GM12878 (cell line): ENCODE measurements around the gene PASK. TPM values are rescaled to one million over a fixed set of nuclear protein-coding genes. Genes with fewer than 3 reads are reported as not detected.
A peak's percentile ranks its signal among the peaks of the same experiment; 100 is the strongest.

Experiments used
- ATAC-seq: fragments of 200-7000 bp; cut with Tn5 transposase; 3 replicates; pipeline ENCODE4 v1.9.1; 2020; ENCODE audit warnings: mild to moderate bottlenecking, moderate library complexity
- BruUV-seq: library from RNA; stranded (reverse); fragments of 400-500 nt; replicated peaks from 2 replicates; lab custom pipeline; 2021; lab: Mats Ljungman, UMichigan
- CTCF ChIA-PET: fragments of 300-600 bp; sonication (Branson Sonifier 250); formaldehyde crosslinking; extraction: SDS; loops from one replicate; lab custom pipeline; 2021; ENCODE audit warnings: inconsistent platforms; lab: Yijun Ruan, JAX
- POLR2A ChIA-PET: fragments of 350-600 bp; formaldehyde crosslinking; extraction: SDS; loops from one replicate; lab custom pipeline; 2021; ENCODE audit warnings: inconsistent platforms; lab: Charles Lee
- RAD21 ChIA-PET: fragments of 300-600 bp; sonication (Branson Sonifier 250); formaldehyde crosslinking; loops from one replicate; lab custom pipeline; 2023; ENCODE audit warnings: antibody characterized with exemption; ENCODE audit not compliant: unreplicated experiment; lab: Charles Lee
- SMC1A ChIA-PET: fragments of 300-600 bp; sonication (Branson Sonifier 250); formaldehyde crosslinking; loops from one replicate; lab custom pipeline; 2023; ENCODE audit not compliant: unreplicated experiment, uncharacterized antibody; lab: Charles Lee
- DNase-seq: peaks from one replicate; pipeline ENCODE4 v3.0.0-alpha.2; 2011; ENCODE audit warnings: low read depth, low spot score
- FAIRE-seq: peaks from 3 replicates; lab custom pipeline; 2011; peaks lifted over from hg19 to GRCh38; lab: Jason Lieb, UNC
- H2AFZ ChIP-seq: 2 replicates; pipeline ENCODE4 v1.6.0; 2011; ENCODE audit warnings: low read depth, low read length, control low read depth; ENCODE audit not compliant: control insufficient read depth
- H3K27ac ChIP-seq: 2 replicates; pipeline ENCODE4 v1.5.1; 2011; ENCODE audit warnings: control low read depth; ENCODE audit not compliant: control insufficient read depth, insufficient read depth
- H3K27me3 ChIP-seq, 2 experiments: replicated peaks in 1 of 2; 2 replicates each; pipeline versions ENCODE4 v1.6.0 to v1.6.1; 2011; ENCODE audit warnings: low read length in 1 of 2; ENCODE audit not compliant: control insufficient read depth in 2 of 2, insufficient read depth in 2 of 2
- H3K36me3 ChIP-seq, 2 experiments: 2 replicates each; pipeline ENCODE4 v1.5.1; 2011; ENCODE audit warnings: low read length in 1 of 2; ENCODE audit not compliant: control insufficient read depth in 2 of 2, insufficient read depth in 2 of 2
- H3K4me1 ChIP-seq: 2 replicates; pipeline ENCODE4 v1.6.1; 2011; ENCODE audit warnings: mild to moderate bottlenecking, low read length, moderate library complexity, mixed read lengths; ENCODE audit not compliant: control insufficient read depth, insufficient read depth
- H3K4me2 ChIP-seq: 2 replicates; pipeline ENCODE4 v1.6.0; 2011; ENCODE audit warnings: control low read depth; ENCODE audit not compliant: control insufficient read depth, insufficient read depth
- H3K4me3 ChIP-seq: fragments of 200-600 bp; sonication (generic); 2 replicates; pipeline ENCODE4 v1.5.1; 2016
- H3K79me2 ChIP-seq: 2 replicates; pipeline ENCODE4 v1.6.0; 2011; ENCODE audit warnings: low read length; ENCODE audit not compliant: control insufficient read depth, insufficient read depth
- H3K9ac ChIP-seq: 2 replicates; pipeline ENCODE4 v1.8.0; 2011; ENCODE audit warnings: low read length, control low read depth, mixed read lengths; ENCODE audit not compliant: control insufficient read depth, insufficient read depth
- H3K9me3 ChIP-seq: replicated peaks from 3 replicates; pipeline ENCODE4 v1.5.1; 2011; ENCODE audit warnings: mild to moderate bottlenecking, low read length; ENCODE audit not compliant: control insufficient read depth, insufficient read depth
- H4K20me1 ChIP-seq: 2 replicates; pipeline ENCODE4 v1.6.0; 2011; ENCODE audit not compliant: control insufficient read depth, insufficient read depth
- BMI1 ChIP-seq: fragments of 450-650 bp; IDR thresholded peaks from 2 replicates; pipeline ENCODE4 v1.6.1; 2016; ENCODE audit warnings: mild to moderate bottlenecking, moderate library complexity, borderline replicate concordance
- DPF2 ChIP-seq: fragments of 450-650 bp; IDR thresholded peaks from 2 replicates; pipeline ENCODE4 v1.6.1; 2017; ENCODE audit warnings: mild to moderate bottlenecking
- ESRRA ChIP-seq: IDR thresholded peaks from 2 replicates; pipeline ENCODE4 v1.6.1; 2012; ENCODE audit warnings: mild to moderate bottlenecking, low read length, improper control_type of control experiment
- HCFC1 ChIP-seq: fragments of 150-350 bp; IDR thresholded peaks from 2 replicates; pipeline ENCODE4 v1.6.1; 2014; ENCODE audit warnings: low read length
- KLF5 ChIP-seq: fragments of 450-650 bp; IDR thresholded peaks from 2 replicates; pipeline ENCODE4 v1.6.1; 2014; ENCODE audit warnings: mild to moderate bottlenecking; ENCODE audit not compliant: partially characterized antibody
- RAD21 ChIP-seq: IDR thresholded peaks from 2 replicates; pipeline ENCODE4 v1.6.1; 2011; ENCODE audit warnings: mild to moderate bottlenecking, low read depth, low read length, moderate library complexity; ENCODE audit not compliant: insufficient read depth
- SREBF2 ChIP-seq: IDR thresholded peaks from 2 replicates; pipeline ENCODE4 v1.6.1; 2012; ENCODE audit warnings: mild to moderate bottlenecking, low read length
- ZNF207 ChIP-seq: fragments of 450-650 bp; IDR thresholded peaks from 2 replicates; pipeline ENCODE4 v1.6.1; 2014; ENCODE audit warnings: antibody characterized with exemption, mild to moderate bottlenecking, borderline replicate concordance
- ZNF24 ChIP-seq: fragments of 450-650 bp; IDR thresholded peaks from 2 replicates; pipeline ENCODE4 v1.6.1; 2017; ENCODE audit warnings: antibody characterized with exemption, mild to moderate bottlenecking
- WGBS: methylation state at CpG from one replicate; pipeline ENCODE4 v1.1.6; 2016; ENCODE audit warnings: low lambda C conversion rate; ENCODE audit not compliant: insufficient replicate concordance, insufficient coverage; ENCODE audit errors: missing lambda C conversion rate; 5-methylcytosine and 5-hydroxymethylcytosine counted together
- in situ Hi-C: fragments of 300-500 bp; cut with MboI; formaldehyde crosslinking; loops from 9 replicates; pipeline ENCODE4 v1.14.3; 2018; ENCODE audit warnings: mixed read lengths
- intact Hi-C: fragments of 100-400 bp; cut with micrococcal nuclease; formaldehyde crosslinking; loops from one replicate; pipeline ENCODE4 v1.14.2; 2022; ENCODE audit not compliant: unreplicated experiment
- polyA plus RNA-seq, 11 experiments: library from polyadenylated mRNA; depleted of rRNA in 4 of 11; unstranded in 6 of 11; stranded (reverse) in 5 of 11; fragments of >200 nt; fragmentation: Nextera tagmentation in 4 of 11; fragmentation: Illumina TruSeq in 1 of 11; extraction: Ambion mirVana in 4 of 11; extraction: Trizol in 1 of 11; gene quantifications; 1 replicate in 1 of 11; 2 replicates in 10 of 11; pipeline versions ENCODE4 v1.2.1 to v1.2.3, GENCODE V29; 2011 to 2016; ENCODE audit warnings: inconsistent platforms in 2 of 11, missing spikeins in 2 of 11, low read depth in 1 of 11
- total RNA-seq, 4 experiments: library from RNA; depleted of rRNA in 3 of 4; stranded (reverse); fragments of >200 nt in 3 of 4; fragmentation: Illumina TruSeq in 1 of 4; extraction: Trizol in 1 of 4; gene quantifications; 2 replicates each; pipeline versions ENCODE4 v1.2.1 to v1.2.3, GENCODE V29; 2013 to 2021
- TF ChIP-seq, protein P1 (sequence below): IDR thresholded peaks from 2 replicates; pipeline ENCODE4 v1.6.1; 2012; ENCODE audit warnings: low read depth, low read length, improper control_type of control experiment
- TF ChIP-seq, protein P2 (sequence below): fragments of 450-650 bp; IDR thresholded peaks from 2 replicates; pipeline ENCODE4 v1.6.1; 2017; ENCODE audit warnings: mild to moderate bottlenecking, moderate library complexity

PASK gene
- total and polyA plus RNA-seq, 10 of the 15 experiments (the other 5 are each of a cell fraction or from before 2014, with no cell fraction given): 9.6 to 62.2 (median 28.5) TPM

DNA sequence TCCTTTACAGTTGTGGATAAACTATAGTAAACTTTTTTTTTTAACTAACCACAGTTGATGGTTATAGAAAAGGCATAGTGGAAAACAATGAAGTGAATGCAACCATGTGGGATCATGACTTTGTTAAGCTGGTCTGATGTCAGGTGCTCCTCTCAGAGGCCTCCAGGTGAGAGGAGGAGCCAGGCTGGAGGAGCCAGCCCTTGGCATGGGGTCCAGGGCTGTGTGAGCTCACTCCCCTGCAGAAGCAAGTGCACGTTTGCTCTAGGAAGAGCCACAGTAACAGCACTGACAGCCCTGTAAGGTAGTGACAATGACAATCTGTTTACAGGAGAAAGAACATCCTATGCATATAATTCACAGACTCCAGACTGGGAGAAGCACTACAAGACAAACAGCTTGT is 6.7 kb upstream of the PASK start (continued):
- TF ChIP-seq, protein P1, sequence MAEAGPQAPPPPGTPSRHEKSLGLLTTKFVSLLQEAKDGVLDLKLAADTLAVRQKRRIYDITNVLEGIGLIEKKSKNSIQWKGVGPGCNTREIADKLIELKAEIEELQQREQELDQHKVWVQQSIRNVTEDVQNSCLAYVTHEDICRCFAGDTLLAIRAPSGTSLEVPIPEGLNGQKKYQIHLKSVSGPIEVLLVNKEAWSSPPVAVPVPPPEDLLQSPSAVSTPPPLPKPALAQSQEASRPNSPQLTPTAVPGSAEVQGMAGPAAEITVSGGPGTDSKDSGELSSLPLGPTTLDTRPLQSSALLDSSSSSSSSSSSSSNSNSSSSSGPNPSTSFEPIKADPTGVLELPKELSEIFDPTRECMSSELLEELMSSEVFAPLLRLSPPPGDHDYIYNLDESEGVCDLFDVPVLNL: no peak
- no peak for TF ChIP-seq ZNF207
- no peak for TF ChIP-seq DPF2

DNA sequence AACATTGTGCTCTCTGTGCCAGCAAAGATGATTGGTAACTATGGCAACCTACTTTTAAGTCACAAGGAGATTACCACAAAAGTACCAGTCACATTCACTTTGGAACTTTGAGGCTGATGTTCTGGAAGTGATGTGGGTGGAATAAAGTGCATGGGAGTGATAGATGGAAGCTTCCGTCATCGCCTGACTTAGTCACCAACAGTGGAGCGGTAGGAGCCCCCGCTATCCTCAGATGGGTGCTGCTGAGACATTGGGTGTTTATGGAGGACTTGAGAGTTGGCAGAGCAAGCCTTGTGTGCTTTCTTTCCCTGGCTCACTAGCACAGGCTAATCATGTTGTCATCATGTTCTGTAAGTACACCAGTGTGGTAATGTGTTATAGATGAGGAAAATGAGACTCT is 5.6 kb upstream of the PASK start:
- in situ Hi-C loops: no loop called here

More for the DNA sequence above, 5.6 kb upstream of the PASK start:
- Histone ChIP-seq H2AFZ (no peak overlapping the region), H3K4me1 (peaks cover 11% of the 10 kb centered on the region), H3K4me2 (no peak overlapping the region), H4K20me1 (no peaks in the 10 kb centered on the region), H3K9me3 (no peaks in the 10 kb centered on the region), H3K27me3 (no peaks in the 10 kb centered on the region), H3K36me3 (peaks cover 8 to 33% of the 10 kb centered on the region in 2 experiments; a peak in 3 of 4 replicates), H3K27ac (no peak overlapping the region), H3K9ac (no peak overlapping the region), H3K4me3 (no peak overlapping the region), H3K79me2 (peaks cover 19% of the 10 kb centered on the region)
- TF ChIP-seq BMI1 (0 out of 2 replicates have a peak, but pooled peaks have one; percentile 28), RAD21 (no peak), KLF5 (no peak), HCFC1 (no peak), SREBF2 (no peak), ZNF24 (no peak), ESRRA (no peak)
- TF ChIP-seq, protein P2, sequence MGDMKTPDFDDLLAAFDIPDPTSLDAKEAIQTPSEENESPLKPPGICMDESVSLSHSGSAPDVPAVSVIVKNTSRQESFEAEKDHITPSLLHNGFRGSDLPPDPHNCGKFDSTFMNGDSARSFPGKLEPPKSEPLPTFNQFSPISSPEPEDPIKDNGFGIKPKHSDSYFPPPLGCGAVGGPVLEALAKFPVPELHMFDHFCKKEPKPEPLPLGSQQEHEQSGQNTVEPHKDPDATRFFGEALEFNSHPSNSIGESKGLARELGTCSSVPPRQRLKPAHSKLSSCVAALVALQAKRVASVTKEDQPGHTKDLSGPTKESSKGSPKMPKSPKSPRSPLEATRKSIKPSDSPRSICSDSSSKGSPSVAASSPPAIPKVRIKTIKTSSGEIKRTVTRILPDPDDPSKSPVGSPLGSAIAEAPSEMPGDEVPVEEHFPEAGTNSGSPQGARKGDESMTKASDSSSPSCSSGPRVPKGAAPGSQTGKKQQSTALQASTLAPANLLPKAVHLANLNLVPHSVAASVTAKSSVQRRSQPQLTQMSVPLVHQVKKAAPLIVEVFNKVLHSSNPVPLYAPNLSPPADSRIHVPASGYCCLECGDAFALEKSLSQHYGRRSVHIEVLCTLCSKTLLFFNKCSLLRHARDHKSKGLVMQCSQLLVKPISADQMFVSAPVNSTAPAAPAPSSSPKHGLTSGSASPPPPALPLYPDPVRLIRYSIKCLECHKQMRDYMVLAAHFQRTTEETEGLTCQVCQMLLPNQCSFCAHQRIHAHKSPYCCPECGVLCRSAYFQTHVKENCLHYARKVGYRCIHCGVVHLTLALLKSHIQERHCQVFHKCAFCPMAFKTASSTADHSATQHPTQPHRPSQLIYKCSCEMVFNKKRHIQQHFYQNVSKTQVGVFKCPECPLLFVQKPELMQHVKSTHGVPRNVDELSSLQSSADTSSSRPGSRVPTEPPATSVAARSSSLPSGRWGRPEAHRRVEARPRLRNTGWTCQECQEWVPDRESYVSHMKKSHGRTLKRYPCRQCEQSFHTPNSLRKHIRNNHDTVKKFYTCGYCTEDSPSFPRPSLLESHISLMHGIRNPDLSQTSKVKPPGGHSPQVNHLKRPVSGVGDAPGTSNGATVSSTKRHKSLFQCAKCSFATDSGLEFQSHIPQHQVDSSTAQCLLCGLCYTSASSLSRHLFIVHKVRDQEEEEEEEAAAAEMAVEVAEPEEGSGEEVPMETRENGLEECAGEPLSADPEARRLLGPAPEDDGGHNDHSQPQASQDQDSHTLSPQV: no peak
- CTCF ChIA-PET: interaction anchor here (1.0 kb wide), 1 partner anchor 43 kb away, joined by 4 read pairs; no protein-coding TSS in a partner anchor
- POLR2A ChIA-PET: no interaction called here
- intact Hi-C loops: no loop called here
- no TSS peak for BruUV-seq
- SMC1A ChIA-PET: no interaction called here
- ATAC-seq: no peak
- no peak for FAIRE-seq
- RAD21 ChIA-PET: no interaction called here
- DNase-seq: no peak
- 87% methylated on average over 4 of the region's 4 CpGs for WGBS
